Stomach (tissue), 4 donors: ENCODE data around the gene KPNA6.

Experiments used
- EP300 ChIP-seq: sonication (generic); formaldehyde crosslinking; IDR thresholded peaks from one replicate; pipeline ENCODE4 v1.6.1; 2017; ENCODE audit warnings: antibody characterized with exemption
- POLR2A ChIP-seq, 4 donors: fragments of 450-650 bp; IDR thresholded peaks; one replicate each; pipeline ENCODE4 v1.6.1; 2016; ENCODE audit warnings: antibody characterized with exemption in 4 of 4, control low read depth in 2 of 4, mild to moderate bottlenecking in 1 of 4, moderate library complexity in 1 of 4
- TF ChIP-seq, protein P1 (sequence below), 7 experiments: fragments of 450-650 bp in 4 of 7; fragments of 200-600 bp in 3 of 7; sonication (generic) in 3 of 7; IDR thresholded peaks; one replicate each; pipeline ENCODE4 v1.5.1; 2016 to 2019; ENCODE audit warnings: antibody characterized with exemption in 7 of 7, control low read depth in 2 of 7, mild to moderate bottlenecking in 1 of 7

DNA sequence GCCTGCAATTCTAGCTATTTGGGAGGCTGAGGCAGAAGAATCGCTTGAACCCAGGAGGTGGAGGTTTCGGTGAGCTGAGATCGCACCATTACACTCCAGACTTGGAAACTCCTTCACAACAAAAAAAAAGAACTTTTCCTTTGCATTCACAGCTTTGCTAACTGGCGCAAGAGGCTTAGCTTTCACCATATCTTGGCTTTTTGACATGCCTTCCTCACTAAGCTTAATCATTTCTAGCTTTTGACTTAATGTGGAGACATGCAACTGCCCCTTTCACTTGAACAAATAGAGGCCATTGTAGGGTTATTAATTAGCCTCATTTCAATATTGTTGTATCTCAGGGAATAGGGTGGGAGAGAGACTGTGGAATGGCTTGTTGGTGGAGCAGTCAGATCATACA lies 8.7 kb downstream of the KPNA6 start:
- TF ChIP-seq POLR2A (IDR thresholded peaks at IDR 0.05) = no peak
- TF ChIP-seq, protein P1, sequence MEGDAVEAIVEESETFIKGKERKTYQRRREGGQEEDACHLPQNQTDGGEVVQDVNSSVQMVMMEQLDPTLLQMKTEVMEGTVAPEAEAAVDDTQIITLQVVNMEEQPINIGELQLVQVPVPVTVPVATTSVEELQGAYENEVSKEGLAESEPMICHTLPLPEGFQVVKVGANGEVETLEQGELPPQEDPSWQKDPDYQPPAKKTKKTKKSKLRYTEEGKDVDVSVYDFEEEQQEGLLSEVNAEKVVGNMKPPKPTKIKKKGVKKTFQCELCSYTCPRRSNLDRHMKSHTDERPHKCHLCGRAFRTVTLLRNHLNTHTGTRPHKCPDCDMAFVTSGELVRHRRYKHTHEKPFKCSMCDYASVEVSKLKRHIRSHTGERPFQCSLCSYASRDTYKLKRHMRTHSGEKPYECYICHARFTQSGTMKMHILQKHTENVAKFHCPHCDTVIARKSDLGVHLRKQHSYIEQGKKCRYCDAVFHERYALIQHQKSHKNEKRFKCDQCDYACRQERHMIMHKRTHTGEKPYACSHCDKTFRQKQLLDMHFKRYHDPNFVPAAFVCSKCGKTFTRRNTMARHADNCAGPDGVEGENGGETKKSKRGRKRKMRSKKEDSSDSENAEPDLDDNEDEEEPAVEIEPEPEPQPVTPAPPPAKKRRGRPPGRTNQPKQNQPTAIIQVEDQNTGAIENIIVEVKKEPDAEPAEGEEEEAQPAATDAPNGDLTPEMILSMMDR (IDR thresholded peaks at IDR 0.05) = no peak
- no peak for TF ChIP-seq EP300
